ENCODE data around the gene ZNF598.
"Not testable (repeated sequence)": the region's sequence is repeated elsewhere in the genome, so short reads cannot be mapped to it uniquely, and the experiment has no call there.

Gene ZNF598

GRCh38 chr16:1958143-1958491 is 51.5 kb downstream of the ZNF598 start:
- not testable (repeated sequence) for DNase-seq (ENCODE audit: low read depth)

GRCh38 chr16:1957434-1958142 is 52.0 kb downstream of the ZNF598 start:
- not testable (repeated sequence) for DNase-seq (ENCODE audit: low read depth)

- DNase-seq (ENCODE audit: low read depth): no peak
These were observed 55.9 kb downstream of the ZNF598 start for GRCh38 chr16:1953734-1954133.

GRCh38 chr16:1950559-1950958 is 59.1 kb downstream of the ZNF598 start:
- DNase-seq (ENCODE audit: low read depth): no peak

- no peak for DNase-seq (ENCODE audit: low read depth)
These were observed 59.6 kb downstream of the ZNF598 start for GRCh38 chr16:1950047-1950446.

- no peak for DNase-seq (ENCODE audit: low read depth)
These were observed 60.1 kb downstream of the ZNF598 start for GRCh38 chr16:1949507-1949906.

All from stimulated activated CD8-positive, alpha-beta memory T cell treated with anti-CD3 and anti-CD28 coated beads, Interleukin-15, amount 100 ng/mL, for 1 hour (primary cell).